Measurements from ENCODE around the gene PLD5. TPM values are rescaled to one million over a fixed set of nuclear protein-coding genes. Genes with fewer than 3 reads are reported as not detected.

Gene PLD5
- total RNA-seq, 1 experiment from 2014 or later: not detected

GRCh38 chr1:242506724-242507123 lies 17.8 kb downstream of the PLD5 start:
- Histone ChIP-seq H3K27me3 (ENCODE audit: control insufficient read depth, insufficient read depth, low read length) (no peaks in the 10 kb centered on the region; the same call in 1 of the 2 replicates), H3K36me3 (ENCODE audit: control insufficient read depth, insufficient read depth, low read length) (no peaks in the 10 kb centered on the region), H3K4me3 (ENCODE audit: low read depth in 2 of 2, low read length in 2 of 2) (no peak overlapping the region), H3K4me1 (ENCODE audit: control insufficient read depth, insufficient read depth, low read length) (no peaks in the 10 kb centered on the region), H3K9me3 (ENCODE audit: control insufficient read depth, insufficient read depth, low read depth, low read length) (no peaks in the 10 kb centered on the region), H3K27ac (ENCODE audit: low read length) (no peak overlapping the region)
- DNase-seq (ENCODE audit: low read depth, low spot score) (no peak), ATAC-seq (no peak)
- CTCF ChIA-PET: interaction anchor here (0.6 kb wide), 1 partner anchor 1932 kb away, joined by 3 read pairs; no protein-coding TSS in a partner anchor
- intact Hi-C loops (cut with micrococcal nuclease; ENCODE audit: unreplicated experiment) (no loop called here), in situ Hi-C loops (cut with HindIII; ENCODE audit: low pct_unique_long_range_greater_than_20kb, low sequenced_read_pairs) (no loop called here)
- no TSS peak for BruUV-seq (replicated peaks)
- POLR2A ChIA-PET: interaction anchor here (0.5 kb wide), 1 partner anchor 17 kb away, joined by 5 read pairs; no protein-coding TSS in a partner anchor
- TF ChIP-seq SIN3A (IDR thresholded peaks at IDR 0.05; ENCODE audit: borderline replicate concordance, insufficient read depth, low read depth, low read length) (no peak), POLR2AphosphoS5 (IDR thresholded peaks at IDR 0.05; ENCODE audit: low read depth, low read length) (no peak), TCF7L2 (IDR thresholded peaks at IDR 0.05; ENCODE audit: low read depth, low read length) (no peak)
- TF ChIP-seq, protein P1, sequence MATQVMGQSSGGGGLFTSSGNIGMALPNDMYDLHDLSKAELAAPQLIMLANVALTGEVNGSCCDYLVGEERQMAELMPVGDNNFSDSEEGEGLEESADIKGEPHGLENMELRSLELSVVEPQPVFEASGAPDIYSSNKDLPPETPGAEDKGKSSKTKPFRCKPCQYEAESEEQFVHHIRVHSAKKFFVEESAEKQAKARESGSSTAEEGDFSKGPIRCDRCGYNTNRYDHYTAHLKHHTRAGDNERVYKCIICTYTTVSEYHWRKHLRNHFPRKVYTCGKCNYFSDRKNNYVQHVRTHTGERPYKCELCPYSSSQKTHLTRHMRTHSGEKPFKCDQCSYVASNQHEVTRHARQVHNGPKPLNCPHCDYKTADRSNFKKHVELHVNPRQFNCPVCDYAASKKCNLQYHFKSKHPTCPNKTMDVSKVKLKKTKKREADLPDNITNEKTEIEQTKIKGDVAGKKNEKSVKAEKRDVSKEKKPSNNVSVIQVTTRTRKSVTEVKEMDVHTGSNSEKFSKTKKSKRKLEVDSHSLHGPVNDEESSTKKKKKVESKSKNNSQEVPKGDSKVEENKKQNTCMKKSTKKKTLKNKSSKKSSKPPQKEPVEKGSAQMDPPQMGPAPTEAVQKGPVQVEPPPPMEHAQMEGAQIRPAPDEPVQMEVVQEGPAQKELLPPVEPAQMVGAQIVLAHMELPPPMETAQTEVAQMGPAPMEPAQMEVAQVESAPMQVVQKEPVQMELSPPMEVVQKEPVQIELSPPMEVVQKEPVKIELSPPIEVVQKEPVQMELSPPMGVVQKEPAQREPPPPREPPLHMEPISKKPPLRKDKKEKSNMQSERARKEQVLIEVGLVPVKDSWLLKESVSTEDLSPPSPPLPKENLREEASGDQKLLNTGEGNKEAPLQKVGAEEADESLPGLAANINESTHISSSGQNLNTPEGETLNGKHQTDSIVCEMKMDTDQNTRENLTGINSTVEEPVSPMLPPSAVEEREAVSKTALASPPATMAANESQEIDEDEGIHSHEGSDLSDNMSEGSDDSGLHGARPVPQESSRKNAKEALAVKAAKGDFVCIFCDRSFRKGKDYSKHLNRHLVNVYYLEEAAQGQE (IDR thresholded peaks at IDR 0.05; ENCODE audit: insufficient read depth in 1 of 2, low read depth in 2 of 2, low read length in 1 of 2): no peak
- TF ChIP-seq, protein P2, sequence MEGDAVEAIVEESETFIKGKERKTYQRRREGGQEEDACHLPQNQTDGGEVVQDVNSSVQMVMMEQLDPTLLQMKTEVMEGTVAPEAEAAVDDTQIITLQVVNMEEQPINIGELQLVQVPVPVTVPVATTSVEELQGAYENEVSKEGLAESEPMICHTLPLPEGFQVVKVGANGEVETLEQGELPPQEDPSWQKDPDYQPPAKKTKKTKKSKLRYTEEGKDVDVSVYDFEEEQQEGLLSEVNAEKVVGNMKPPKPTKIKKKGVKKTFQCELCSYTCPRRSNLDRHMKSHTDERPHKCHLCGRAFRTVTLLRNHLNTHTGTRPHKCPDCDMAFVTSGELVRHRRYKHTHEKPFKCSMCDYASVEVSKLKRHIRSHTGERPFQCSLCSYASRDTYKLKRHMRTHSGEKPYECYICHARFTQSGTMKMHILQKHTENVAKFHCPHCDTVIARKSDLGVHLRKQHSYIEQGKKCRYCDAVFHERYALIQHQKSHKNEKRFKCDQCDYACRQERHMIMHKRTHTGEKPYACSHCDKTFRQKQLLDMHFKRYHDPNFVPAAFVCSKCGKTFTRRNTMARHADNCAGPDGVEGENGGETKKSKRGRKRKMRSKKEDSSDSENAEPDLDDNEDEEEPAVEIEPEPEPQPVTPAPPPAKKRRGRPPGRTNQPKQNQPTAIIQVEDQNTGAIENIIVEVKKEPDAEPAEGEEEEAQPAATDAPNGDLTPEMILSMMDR (IDR thresholded peaks at IDR 0.05): no peak

GRCh38 chr1:242489545-242489944 lies 35.0 kb downstream of the PLD5 start:
- no peaks in the 10 kb centered on the region for H3K36me3 ChIP-seq (ENCODE audit: control insufficient read depth, insufficient read depth, low read length)
- intact Hi-C loops (cut with micrococcal nuclease; ENCODE audit: unreplicated experiment) (no loop called here), in situ Hi-C loops (cut with HindIII; ENCODE audit: low pct_unique_long_range_greater_than_20kb, low sequenced_read_pairs) (no loop called here)
- CTCF ChIA-PET: no interaction called here
- TF ChIP-seq, protein P2 (IDR thresholded peaks at IDR 0.05): no peak
- no peak for TF ChIP-seq TCF7L2 (IDR thresholded peaks at IDR 0.05; ENCODE audit: low read depth, low read length)
- TF ChIP-seq, protein P1 (IDR thresholded peaks at IDR 0.05; ENCODE audit: insufficient read depth in 1 of 2, low read depth in 2 of 2, low read length in 1 of 2): no peak
- TF ChIP-seq SIN3A (IDR thresholded peaks at IDR 0.05; ENCODE audit: borderline replicate concordance, insufficient read depth, low read depth, low read length): no peak
- BruUV-seq (replicated peaks): no TSS peak
- POLR2A ChIA-PET: interaction anchor here (0.7 kb wide), 1 partner anchor 18 kb away, joined by 5 read pairs; no protein-coding TSS in a partner anchor
- H3K4me3 ChIP-seq (ENCODE audit: low read depth in 2 of 2, low read length in 2 of 2): no peak overlapping the region
- H3K4me1 ChIP-seq (ENCODE audit: control insufficient read depth, insufficient read depth, low read length): no peaks in the 10 kb centered on the region
- DNase-seq (ENCODE audit: low read depth, low spot score) (no peak), ATAC-seq (no peak)
- H3K27me3 ChIP-seq (ENCODE audit: control insufficient read depth, insufficient read depth, low read length): peaks cover 7% of the 10 kb centered on the region
- H3K27ac ChIP-seq (ENCODE audit: low read length): no peak overlapping the region
- H3K9me3 ChIP-seq (ENCODE audit: control insufficient read depth, insufficient read depth, low read depth, low read length): no peaks in the 10 kb centered on the region

Data from Panc1 (cell line).